Fibroblast of villous mesenchyme (primary cell): Measurements from ENCODE around the gene CST9L. TPM values are rescaled to one million over a fixed set of nuclear protein-coding genes. Genes with fewer than 3 reads are reported as not detected.
A peak's percentile ranks its signal among the peaks of the same experiment; 100 is the strongest.

ENCODE experiments used
- DNase-seq: peaks from one replicate; pipeline ENCODE4 v3.0.0-alpha.2; 2010; ENCODE audit warnings: low read depth
- H3K4me3 ChIP-seq: 2 replicates; pipeline ENCODE4 v1.5.1; 2011; ENCODE audit warnings: low read depth, mild to moderate bottlenecking, low read length
- CTCF ChIP-seq: IDR thresholded peaks from 2 replicates; pipeline ENCODE4 v1.5.1; 2012; ENCODE audit warnings: low read depth, mild to moderate bottlenecking, low read length; ENCODE audit not compliant: insufficient read depth
- total RNA-seq: library from RNA; depleted of rRNA; stranded (reverse); fragments of >200 nt; gene quantifications from 2 replicates; pipeline ENCODE4 v1.2.3, GENCODE V29; 2012

CST9L gene
- total RNA-seq, 1 donor: not detected

DNA sequence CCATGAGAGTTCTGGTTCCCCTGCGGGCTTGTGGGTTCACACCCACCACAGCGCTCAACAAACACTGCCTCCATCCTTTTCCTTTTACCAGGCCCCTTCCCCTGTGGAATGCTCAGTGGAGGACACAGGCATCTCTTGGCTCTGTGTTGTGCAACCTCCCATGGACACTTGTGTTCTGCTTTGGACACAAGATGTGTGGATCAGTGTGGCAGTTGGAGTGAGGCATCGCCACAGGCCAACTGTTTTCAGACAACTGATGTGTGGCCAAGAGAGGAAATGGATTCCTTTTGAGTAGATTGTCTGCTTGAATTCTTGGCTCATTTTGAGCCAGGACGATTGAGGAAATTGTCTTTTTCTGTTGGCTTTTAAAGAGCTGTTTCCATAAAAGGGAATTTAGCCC, 50.6 kb downstream of the CST9L start:
- no peak for DNase-seq
- no peak overlapping the region for H3K4me3 ChIP-seq
- no peak for TF ChIP-seq CTCF

- peak; percentile 76 for DNase-seq
Measured at GRCh38 chr20:23515250-23515939, 52.9 kb downstream of the CST9L start.

GRCh38 chr20:23514848-23515247, 53.4 kb downstream of the CST9L start:
- DNase-seq: no peak
- no peak for TF ChIP-seq CTCF
- no peak overlapping the region for H3K4me3 ChIP-seq

More at GRCh38 chr20:23515250-23515939, 52.9 kb downstream of the CST9L start:
- no peak for TF ChIP-seq CTCF
- no peak overlapping the region for H3K4me3 ChIP-seq

Other genes starting within 250 kb of the CST9L start
- gene NXT1, start 217.7 kb downstream of the CST9L start, total RNA-seq: 22.9 and 25.4 TPM in 2 replicates
- 17.7 and 19.4 TPM in 2 replicates for gene GZF1, start 206.3 kb downstream of the CST9L start, total RNA-seq
- gene NAPB, start 147.0 kb downstream of the CST9L start, total RNA-seq: 9.5 and 9.7 TPM in 2 replicates
- not detected in 2 replicates for gene CSTL1, start 128.8 kb downstream of the CST9L start, total RNA-seq
- not detected in 2 replicates for gene CST11, start 115.6 kb downstream of the CST9L start, total RNA-seq
- not detected in 2 replicates for gene CST8, start 77.4 kb downstream of the CST9L start, total RNA-seq
- not detected in 2 replicates for gene CST9, start 37.4 kb upstream of the CST9L start, total RNA-seq
- 55.3 and 123 TPM in 2 replicates for gene CST3, start 69.5 kb upstream of the CST9L start, total RNA-seq
- gene CST4, start 120.6 kb upstream of the CST9L start, total RNA-seq: 0.32 TPM in 1 of 2 replicates, not detected in the other
- gene CST1, start 182.5 kb upstream of the CST9L start, total RNA-seq: 3.9 and 11.3 TPM in 2 replicates